Esophagus muscularis mucosa (tissue), 4 donors: ENCODE data around the gene SMPDL3B.

ENCODE experiments used
- CTCF ChIP-seq, 3 experiments: fragments of 200-600 bp in 2 of 3; fragments of 450-650 bp in 1 of 3; sonication (generic) in 2 of 3; IDR thresholded peaks; one replicate each; pipeline ENCODE4 v1.5.1; 2017 to 2019; ENCODE audit warnings: antibody characterized with exemption in 3 of 3, mild to moderate bottlenecking in 2 of 3, moderate library complexity in 1 of 3
- EP300 ChIP-seq: sonication (generic); formaldehyde crosslinking; IDR thresholded peaks from one replicate; pipeline ENCODE4 v1.6.1; 2017; ENCODE audit warnings: antibody characterized with exemption
- POLR2A ChIP-seq: fragments of 450-650 bp; IDR thresholded peaks from one replicate; pipeline ENCODE4 v1.6.1; 2017; ENCODE audit warnings: antibody characterized with exemption, moderate library complexity, mild to moderate bottlenecking, low read depth
- POLR2AphosphoS5 ChIP-seq, 2 donors: sonication (generic); formaldehyde crosslinking; IDR thresholded peaks; one replicate each; pipeline ENCODE4 v1.6.1; 2017; ENCODE audit warnings: antibody characterized with exemption in 2 of 2

GRCh38 chr1:27954186-27954585 lies 19.4 kb downstream of the SMPDL3B start:
- TF ChIP-seq CTCF (IDR thresholded peaks at IDR 0.05), result no peak
- TF ChIP-seq POLR2A, result no peak
- TF ChIP-seq POLR2AphosphoS5 (IDR thresholded peaks at IDR 0.05), result no peak
- TF ChIP-seq EP300, result no peak
